Measurements from ENCODE around the gene GPC6.

GPC6 gene

DNA sequence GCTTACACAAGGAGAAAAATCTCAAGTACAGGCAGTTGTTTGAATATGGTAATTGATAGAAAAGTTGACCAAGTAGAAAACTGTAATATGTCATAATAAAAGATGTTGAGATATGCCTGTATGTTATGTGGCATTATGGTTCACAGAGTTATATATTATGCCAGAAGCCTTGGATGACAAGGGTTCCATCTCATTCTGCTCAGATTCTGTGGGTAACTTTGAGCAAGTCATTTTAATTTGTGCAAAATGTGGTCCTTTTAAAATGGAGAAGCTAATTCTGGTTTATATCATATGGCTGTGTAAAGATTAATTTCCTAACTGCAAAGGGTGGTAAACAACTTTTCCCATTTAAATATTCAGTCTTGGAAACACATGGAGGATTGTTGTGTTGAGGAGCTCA, 180.9 kb downstream of the GPC6 start:
- no peak overlapping the region for H3K4me2 ChIP-seq (ENCODE audit: low read depth, low read length, poor library complexity, severe bottlenecking)

DNA sequence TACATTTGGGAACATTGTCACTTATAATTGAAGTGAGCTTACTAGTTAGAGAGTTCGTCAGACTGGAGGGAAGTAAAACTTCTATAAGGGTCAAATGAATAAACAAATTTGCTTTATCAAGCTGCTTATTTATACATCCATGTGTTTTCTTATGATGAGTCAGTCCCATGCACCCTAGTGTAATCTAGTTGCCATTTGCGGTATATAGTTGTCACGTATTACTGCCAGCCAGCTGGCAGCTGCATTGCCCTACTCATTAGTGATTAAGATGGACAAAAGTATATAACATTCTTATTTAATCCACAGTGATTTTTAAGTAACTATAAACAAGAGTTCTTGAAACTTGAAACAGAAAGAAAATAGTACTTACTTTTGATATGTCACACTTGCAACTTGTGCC, 182.4 kb downstream of the GPC6 start:
- Histone ChIP-seq H3F3A (ENCODE audit: insufficient read depth) (no peaks in the 10 kb centered on the region), H4K20me1 (ENCODE audit: low read depth, low read length) (no peaks in the 10 kb centered on the region), H3K4me2 (ENCODE audit: low read depth, low read length, poor library complexity, severe bottlenecking) (no peak overlapping the region), H3K9ac (ENCODE audit: low read length) (no peak overlapping the region), H3K9me2 (replicated peaks; ENCODE audit: insufficient read depth, low read length) (no peaks in the 10 kb centered on the region), H3K27ac (ENCODE audit: low read depth, low read length) (no peak overlapping the region), H3K36me3 (ENCODE audit: low read length) (no peaks in the 10 kb centered on the region), H3K9me3 (ENCODE audit: insufficient read depth, low read length) (no peaks in the 10 kb centered on the region), H2AFZ (ENCODE audit: low read depth, low read length, severe bottlenecking) (no peak overlapping the region), H3K79me2 (ENCODE audit: insufficient read depth, low read length) (no peaks in the 10 kb centered on the region), H3K4me3 (ENCODE audit: insufficient read depth, low read length, poor library complexity, severe bottlenecking) (no peak overlapping the region), H3K27me3 (ENCODE audit: low read length) (no peaks in the 10 kb centered on the region)
- TF ChIP-seq EZH2phosphoT487 (conservative IDR thresholded peaks at IDR 0.05; ENCODE audit: low read length): no peak
- TF ChIP-seq, protein P1, sequence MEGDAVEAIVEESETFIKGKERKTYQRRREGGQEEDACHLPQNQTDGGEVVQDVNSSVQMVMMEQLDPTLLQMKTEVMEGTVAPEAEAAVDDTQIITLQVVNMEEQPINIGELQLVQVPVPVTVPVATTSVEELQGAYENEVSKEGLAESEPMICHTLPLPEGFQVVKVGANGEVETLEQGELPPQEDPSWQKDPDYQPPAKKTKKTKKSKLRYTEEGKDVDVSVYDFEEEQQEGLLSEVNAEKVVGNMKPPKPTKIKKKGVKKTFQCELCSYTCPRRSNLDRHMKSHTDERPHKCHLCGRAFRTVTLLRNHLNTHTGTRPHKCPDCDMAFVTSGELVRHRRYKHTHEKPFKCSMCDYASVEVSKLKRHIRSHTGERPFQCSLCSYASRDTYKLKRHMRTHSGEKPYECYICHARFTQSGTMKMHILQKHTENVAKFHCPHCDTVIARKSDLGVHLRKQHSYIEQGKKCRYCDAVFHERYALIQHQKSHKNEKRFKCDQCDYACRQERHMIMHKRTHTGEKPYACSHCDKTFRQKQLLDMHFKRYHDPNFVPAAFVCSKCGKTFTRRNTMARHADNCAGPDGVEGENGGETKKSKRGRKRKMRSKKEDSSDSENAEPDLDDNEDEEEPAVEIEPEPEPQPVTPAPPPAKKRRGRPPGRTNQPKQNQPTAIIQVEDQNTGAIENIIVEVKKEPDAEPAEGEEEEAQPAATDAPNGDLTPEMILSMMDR (IDR thresholded peaks at IDR 0.05; ENCODE audit: insufficient read depth, low read length, poor library complexity, severe bottlenecking): no peak

More for the DNA sequence above, 180.9 kb downstream of the GPC6 start:
- Histone ChIP-seq H3K79me2 (ENCODE audit: insufficient read depth, low read length) (no peaks in the 10 kb centered on the region), H3F3A (ENCODE audit: insufficient read depth) (no peaks in the 10 kb centered on the region), H3K27me3 (ENCODE audit: low read length) (no peaks in the 10 kb centered on the region), H3K36me3 (ENCODE audit: low read length) (no peaks in the 10 kb centered on the region), H3K9ac (ENCODE audit: low read length) (no peak overlapping the region), H3K9me2 (replicated peaks; ENCODE audit: insufficient read depth, low read length) (no peaks in the 10 kb centered on the region), H3K4me3 (ENCODE audit: insufficient read depth, low read length, poor library complexity, severe bottlenecking) (no peak overlapping the region), H2AFZ (ENCODE audit: low read depth, low read length, severe bottlenecking) (no peak overlapping the region), H3K27ac (ENCODE audit: low read depth, low read length) (no peak overlapping the region), H3K9me3 (ENCODE audit: insufficient read depth, low read length) (no peaks in the 10 kb centered on the region), H4K20me1 (ENCODE audit: low read depth, low read length) (no peaks in the 10 kb centered on the region)
- TF ChIP-seq, protein P1 (IDR thresholded peaks at IDR 0.05; ENCODE audit: insufficient read depth, low read length, poor library complexity, severe bottlenecking): no peak
- TF ChIP-seq EZH2phosphoT487 (conservative IDR thresholded peaks at IDR 0.05; ENCODE audit: low read length): no peak

DNA sequence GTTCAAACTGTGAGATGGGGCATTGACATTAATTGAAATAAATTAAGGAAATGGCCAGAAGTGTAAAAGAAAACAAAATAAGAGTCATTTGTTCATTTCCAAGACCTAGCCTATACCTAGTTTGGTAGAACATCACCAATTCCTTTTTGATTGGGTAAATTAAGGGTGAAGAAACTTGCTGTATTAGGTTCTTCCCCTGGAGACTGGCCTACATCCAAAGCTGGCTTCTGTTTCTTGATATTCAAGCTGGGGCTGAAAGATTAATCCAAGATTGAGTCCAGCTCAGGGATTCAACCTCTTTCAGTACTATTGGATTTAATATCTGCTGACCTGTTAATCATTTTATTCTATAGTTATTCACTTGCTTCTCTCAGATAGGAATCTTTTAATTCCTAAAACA, 183.2 kb downstream of the GPC6 start:
- Histone ChIP-seq H3K4me2 (ENCODE audit: low read depth, low read length, poor library complexity, severe bottlenecking) (no peak overlapping the region), H3K36me3 (ENCODE audit: low read length) (no peaks in the 10 kb centered on the region), H2AFZ (ENCODE audit: low read depth, low read length, severe bottlenecking) (no peak overlapping the region), H3K4me3 (ENCODE audit: insufficient read depth, low read length, poor library complexity, severe bottlenecking) (no peak overlapping the region), H3K9me2 (replicated peaks; ENCODE audit: insufficient read depth, low read length) (no peaks in the 10 kb centered on the region), H3K79me2 (ENCODE audit: insufficient read depth, low read length) (no peaks in the 10 kb centered on the region), H3K9ac (ENCODE audit: low read length) (no peak overlapping the region), H3K27ac (ENCODE audit: low read depth, low read length) (no peak overlapping the region), H3K9me3 (ENCODE audit: insufficient read depth, low read length) (no peaks in the 10 kb centered on the region), H4K20me1 (ENCODE audit: low read depth, low read length) (no peaks in the 10 kb centered on the region), H3F3A (ENCODE audit: insufficient read depth) (no peaks in the 10 kb centered on the region), H3K27me3 (ENCODE audit: low read length) (no peaks in the 10 kb centered on the region)
- TF ChIP-seq, protein P1 (IDR thresholded peaks at IDR 0.05; ENCODE audit: insufficient read depth, low read length, poor library complexity, severe bottlenecking): no peak
- no peak for TF ChIP-seq EZH2phosphoT487 (conservative IDR thresholded peaks at IDR 0.05; ENCODE audit: low read length)
